Measurements from ENCODE around the gene KLHL29.

KLHL29 gene

DNA sequence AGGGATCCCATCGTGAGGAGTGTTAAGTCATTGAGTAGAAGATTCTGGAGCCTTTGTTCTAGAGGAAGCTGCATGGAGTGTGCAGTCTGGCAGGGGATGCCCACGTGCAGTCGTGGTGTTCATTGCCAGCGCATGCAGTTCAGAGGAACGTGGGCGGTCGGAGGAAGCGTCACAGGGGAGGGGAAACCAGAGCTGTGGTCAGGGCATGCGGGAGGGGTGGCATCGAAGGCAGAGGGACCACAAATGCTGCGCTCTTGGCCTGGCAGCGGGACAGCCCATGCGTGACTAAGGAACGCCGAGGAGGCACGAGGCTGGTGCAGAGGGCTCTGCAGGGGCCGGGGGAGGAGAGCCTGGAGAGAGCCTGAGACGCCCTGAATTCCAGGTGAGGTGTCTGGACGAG, 141.1 kb downstream of the KLHL29 start:
- peaks cover 6% of the 10 kb centered on the region for H3K27me3 ChIP-seq (ENCODE audit: insufficient read depth, poor library complexity, severe bottlenecking)

DNA sequence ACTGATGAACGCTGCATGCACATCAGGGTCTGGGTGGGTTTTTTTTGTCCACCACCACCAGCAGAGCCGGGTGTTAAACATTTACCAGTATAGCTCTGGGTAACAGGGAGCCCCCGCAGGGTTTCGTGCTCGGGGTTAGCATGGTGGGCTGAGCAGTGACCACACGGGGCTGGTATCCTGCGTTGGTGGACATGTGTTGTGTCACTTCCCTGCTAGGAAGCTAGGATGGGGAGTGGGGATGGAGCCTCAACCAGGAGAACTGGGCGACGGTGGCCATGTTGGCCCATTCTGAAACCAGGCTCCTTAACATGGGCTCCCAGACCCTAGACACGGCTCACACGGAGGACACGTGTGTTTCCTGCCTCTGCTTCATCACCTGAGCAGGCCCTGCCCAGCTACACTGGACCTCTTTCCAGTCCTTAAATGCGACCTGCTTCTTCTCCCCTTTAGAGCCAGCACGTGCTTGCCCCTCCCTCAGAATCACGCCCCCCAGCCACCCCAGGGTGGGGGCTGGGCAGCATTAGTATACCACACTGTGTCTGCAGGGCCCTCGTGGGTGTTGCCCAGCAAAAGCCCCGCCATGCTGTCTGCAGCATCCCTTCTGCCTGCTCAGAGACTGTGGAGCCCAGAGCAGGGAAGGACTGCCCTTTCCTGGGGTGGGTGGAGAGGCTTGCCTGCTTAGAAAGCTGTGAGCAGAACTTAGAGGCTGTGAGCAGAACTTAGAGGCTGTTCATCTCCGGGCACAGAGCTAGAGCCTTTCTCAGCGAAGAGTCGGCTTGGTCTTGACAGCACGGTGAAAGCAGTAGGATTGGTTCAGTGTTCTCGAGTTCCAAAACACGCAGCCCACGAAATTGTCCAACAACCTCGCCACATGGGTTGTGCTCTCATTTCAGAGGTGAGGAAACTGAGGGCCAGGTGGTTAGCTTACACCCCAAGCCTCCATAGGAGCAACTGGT, 142.1 kb downstream of the KLHL29 start:
- Histone ChIP-seq H3K27me3 (ENCODE audit: insufficient read depth, poor library complexity, severe bottlenecking) (peaks cover 6% of the 10 kb centered on the region), H3K4me3 (replicated peaks; ENCODE audit: insufficient read depth, low read length) (no peak overlapping the region), H3K27ac (replicated peaks) (no peak overlapping the region)
- DNase-seq (ENCODE audit: low read depth in 1 of 2, low spot score in 1 of 2): no peak
- TF ChIP-seq, protein P1, sequence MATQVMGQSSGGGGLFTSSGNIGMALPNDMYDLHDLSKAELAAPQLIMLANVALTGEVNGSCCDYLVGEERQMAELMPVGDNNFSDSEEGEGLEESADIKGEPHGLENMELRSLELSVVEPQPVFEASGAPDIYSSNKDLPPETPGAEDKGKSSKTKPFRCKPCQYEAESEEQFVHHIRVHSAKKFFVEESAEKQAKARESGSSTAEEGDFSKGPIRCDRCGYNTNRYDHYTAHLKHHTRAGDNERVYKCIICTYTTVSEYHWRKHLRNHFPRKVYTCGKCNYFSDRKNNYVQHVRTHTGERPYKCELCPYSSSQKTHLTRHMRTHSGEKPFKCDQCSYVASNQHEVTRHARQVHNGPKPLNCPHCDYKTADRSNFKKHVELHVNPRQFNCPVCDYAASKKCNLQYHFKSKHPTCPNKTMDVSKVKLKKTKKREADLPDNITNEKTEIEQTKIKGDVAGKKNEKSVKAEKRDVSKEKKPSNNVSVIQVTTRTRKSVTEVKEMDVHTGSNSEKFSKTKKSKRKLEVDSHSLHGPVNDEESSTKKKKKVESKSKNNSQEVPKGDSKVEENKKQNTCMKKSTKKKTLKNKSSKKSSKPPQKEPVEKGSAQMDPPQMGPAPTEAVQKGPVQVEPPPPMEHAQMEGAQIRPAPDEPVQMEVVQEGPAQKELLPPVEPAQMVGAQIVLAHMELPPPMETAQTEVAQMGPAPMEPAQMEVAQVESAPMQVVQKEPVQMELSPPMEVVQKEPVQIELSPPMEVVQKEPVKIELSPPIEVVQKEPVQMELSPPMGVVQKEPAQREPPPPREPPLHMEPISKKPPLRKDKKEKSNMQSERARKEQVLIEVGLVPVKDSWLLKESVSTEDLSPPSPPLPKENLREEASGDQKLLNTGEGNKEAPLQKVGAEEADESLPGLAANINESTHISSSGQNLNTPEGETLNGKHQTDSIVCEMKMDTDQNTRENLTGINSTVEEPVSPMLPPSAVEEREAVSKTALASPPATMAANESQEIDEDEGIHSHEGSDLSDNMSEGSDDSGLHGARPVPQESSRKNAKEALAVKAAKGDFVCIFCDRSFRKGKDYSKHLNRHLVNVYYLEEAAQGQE (IDR thresholded peaks at IDR 0.05; ENCODE audit: insufficient replicate concordance, low read depth): no peak
- TF ChIP-seq POLR2AphosphoS5 (IDR thresholded peaks at IDR 0.05; ENCODE audit: low read depth) (no peak), SPI1 (IDR thresholded peaks at IDR 0.05; ENCODE audit: borderline replicate concordance, low read depth) (no peak), GABPA (IDR thresholded peaks at IDR 0.05; ENCODE audit: low read depth) (no peak)
- TF ChIP-seq, protein P2, sequence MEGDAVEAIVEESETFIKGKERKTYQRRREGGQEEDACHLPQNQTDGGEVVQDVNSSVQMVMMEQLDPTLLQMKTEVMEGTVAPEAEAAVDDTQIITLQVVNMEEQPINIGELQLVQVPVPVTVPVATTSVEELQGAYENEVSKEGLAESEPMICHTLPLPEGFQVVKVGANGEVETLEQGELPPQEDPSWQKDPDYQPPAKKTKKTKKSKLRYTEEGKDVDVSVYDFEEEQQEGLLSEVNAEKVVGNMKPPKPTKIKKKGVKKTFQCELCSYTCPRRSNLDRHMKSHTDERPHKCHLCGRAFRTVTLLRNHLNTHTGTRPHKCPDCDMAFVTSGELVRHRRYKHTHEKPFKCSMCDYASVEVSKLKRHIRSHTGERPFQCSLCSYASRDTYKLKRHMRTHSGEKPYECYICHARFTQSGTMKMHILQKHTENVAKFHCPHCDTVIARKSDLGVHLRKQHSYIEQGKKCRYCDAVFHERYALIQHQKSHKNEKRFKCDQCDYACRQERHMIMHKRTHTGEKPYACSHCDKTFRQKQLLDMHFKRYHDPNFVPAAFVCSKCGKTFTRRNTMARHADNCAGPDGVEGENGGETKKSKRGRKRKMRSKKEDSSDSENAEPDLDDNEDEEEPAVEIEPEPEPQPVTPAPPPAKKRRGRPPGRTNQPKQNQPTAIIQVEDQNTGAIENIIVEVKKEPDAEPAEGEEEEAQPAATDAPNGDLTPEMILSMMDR (IDR thresholded peaks at IDR 0.05; ENCODE audit: insufficient read depth, low read length): no peak

More for the DNA sequence above, 141.1 kb downstream of the KLHL29 start:
- H3K27ac ChIP-seq (replicated peaks): no peak overlapping the region
- DNase-seq (ENCODE audit: low read depth in 1 of 2, low spot score in 1 of 2): no peak
- H3K4me3 ChIP-seq (replicated peaks; ENCODE audit: insufficient read depth, low read length): no peak overlapping the region
- no peak for TF ChIP-seq SPI1 (IDR thresholded peaks at IDR 0.05; ENCODE audit: borderline replicate concordance, low read depth)
- TF ChIP-seq, protein P1 (IDR thresholded peaks at IDR 0.05; ENCODE audit: insufficient replicate concordance, low read depth): no peak
- TF ChIP-seq, protein P2 (IDR thresholded peaks at IDR 0.05; ENCODE audit: insufficient read depth, low read length): no peak
- no peak for TF ChIP-seq GABPA (IDR thresholded peaks at IDR 0.05; ENCODE audit: low read depth)
- TF ChIP-seq POLR2AphosphoS5 (IDR thresholded peaks at IDR 0.05; ENCODE audit: low read depth): no peak

DNA sequence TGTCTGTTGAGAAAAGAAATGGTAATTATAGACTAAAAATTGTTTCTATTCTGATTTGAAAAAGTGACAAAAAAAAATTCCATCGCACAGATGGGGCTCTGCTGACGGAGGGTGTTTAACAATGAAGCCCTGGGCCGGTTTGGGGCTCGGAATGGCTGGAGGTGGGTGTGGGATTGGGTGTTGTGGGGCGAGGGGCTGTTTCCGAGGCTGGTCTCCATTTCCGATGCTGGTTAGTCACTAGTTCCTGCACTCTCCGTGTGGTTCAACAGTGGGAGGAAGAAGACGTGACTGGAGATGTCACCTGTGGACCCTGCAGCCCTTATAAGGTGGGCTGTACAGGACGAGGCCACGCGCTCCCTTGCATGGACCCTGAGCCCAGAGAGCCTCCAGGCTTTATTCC, 143.2 kb downstream of the KLHL29 start:
- TF ChIP-seq, protein P1 (IDR thresholded peaks at IDR 0.05; ENCODE audit: insufficient replicate concordance, low read depth): no peak
- no peak for TF ChIP-seq POLR2AphosphoS5 (IDR thresholded peaks at IDR 0.05; ENCODE audit: low read depth)
- TF ChIP-seq SPI1 (IDR thresholded peaks at IDR 0.05; ENCODE audit: borderline replicate concordance, low read depth): no peak
- TF ChIP-seq GABPA (IDR thresholded peaks at IDR 0.05; ENCODE audit: low read depth): no peak
- TF ChIP-seq, protein P2 (IDR thresholded peaks at IDR 0.05; ENCODE audit: insufficient read depth, low read length): no peak
- no peak for DNase-seq (ENCODE audit: low read depth in 1 of 2, low spot score in 1 of 2)
- Histone ChIP-seq H3K27me3 (ENCODE audit: insufficient read depth, poor library complexity, severe bottlenecking) (peaks cover 6% of the 10 kb centered on the region), H3K4me3 (replicated peaks; ENCODE audit: insufficient read depth, low read length) (no peak overlapping the region), H3K27ac (replicated peaks) (no peak overlapping the region)

Data from HL-60 (cell line).